Kidney glomerular epithelial cell (primary cell): ENCODE results near the gene ARSA.

Experiments
- DNase-seq: peaks from one replicate; lab custom pipeline; 2025; lab: John Stamatoyannopoulos, UW

The ARSA gene

DNA sequence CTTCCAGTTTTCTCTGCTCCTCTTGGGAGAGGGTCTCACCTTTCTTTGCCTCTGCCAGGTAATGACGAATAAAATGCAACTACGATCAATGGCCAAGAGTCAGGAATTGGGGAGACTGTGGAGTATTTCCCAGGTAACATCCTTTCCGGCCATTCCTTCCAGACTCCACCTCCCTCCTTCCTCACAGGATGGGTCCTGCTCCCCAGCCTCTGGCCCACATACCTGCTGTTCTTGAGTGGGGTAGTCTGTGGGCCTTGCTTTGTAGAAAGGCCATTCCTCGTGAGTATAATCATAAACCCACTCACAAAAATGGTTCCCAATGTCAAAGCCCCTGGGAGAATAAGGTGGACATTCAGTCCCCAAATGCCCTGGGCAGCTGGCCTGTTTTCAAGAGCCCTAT is 48.2 kb downstream of the ARSA start:
- DNase-seq, result no peak

- DNase-seq, result no peak
Observed at GRCh38 chr22:50578776-50579310, 49.1 kb downstream of the ARSA start.

- DNase-seq, result no peak
Observed at GRCh38 chr22:50577987-50578775, 49.8 kb downstream of the ARSA start, which contains the start of gene CPT1B. CPT1B (minus strand) TSS chr22:50578427; CDS start chr22:50577915, 512 bp downstream.

GRCh38 chr22:50577697-50577986 is 50.3 kb downstream of the ARSA start:
- no peak for DNase-seq

DNA sequence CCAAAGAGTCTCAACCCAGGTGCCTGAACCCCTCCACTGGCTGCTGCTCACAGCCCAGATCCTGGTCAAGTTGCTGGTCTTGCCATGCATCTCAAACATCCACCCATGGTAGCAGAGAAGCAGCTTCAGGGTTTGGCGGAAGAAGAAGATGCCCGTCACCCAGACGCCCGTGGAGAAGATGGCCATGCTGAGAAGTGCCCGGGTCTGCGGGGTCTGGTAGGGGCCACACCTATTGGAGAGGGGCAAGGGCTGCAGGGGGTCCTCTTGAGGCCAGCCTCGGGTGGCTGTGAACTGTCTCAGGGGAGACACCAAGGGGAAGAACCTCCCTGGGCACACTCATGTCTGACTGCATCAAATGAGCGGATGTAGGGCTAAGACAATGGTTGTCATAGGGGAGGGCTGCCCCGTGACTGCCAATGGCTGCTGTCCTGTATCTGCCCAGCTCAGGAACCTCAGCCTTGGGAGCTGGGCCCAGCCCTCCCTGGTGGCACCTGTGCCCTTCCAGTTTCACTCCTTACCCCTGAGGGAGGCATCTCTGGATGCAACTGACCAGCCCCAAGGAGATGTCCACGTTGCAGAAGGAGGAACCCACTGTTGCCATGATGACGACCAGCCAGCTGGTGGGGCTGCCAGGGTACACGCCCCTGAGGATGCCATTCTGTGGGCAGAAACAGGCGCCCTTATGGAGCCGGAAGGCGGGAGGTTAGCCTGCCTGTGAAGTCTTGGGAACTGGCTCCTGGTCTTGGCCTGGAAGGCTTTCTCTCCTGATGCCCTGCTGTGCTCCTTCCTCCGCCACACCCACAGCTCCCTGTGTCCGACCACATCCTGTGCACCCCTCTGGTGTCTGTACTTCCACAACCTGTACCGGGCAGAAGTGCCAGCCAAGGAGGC is 50.9 kb downstream of the ARSA start:
- no peak for DNase-seq

GRCh38 chr22:50576070-50576469 is 51.9 kb downstream of the ARSA start:
- peak; percentile 70 for DNase-seq

DNA sequence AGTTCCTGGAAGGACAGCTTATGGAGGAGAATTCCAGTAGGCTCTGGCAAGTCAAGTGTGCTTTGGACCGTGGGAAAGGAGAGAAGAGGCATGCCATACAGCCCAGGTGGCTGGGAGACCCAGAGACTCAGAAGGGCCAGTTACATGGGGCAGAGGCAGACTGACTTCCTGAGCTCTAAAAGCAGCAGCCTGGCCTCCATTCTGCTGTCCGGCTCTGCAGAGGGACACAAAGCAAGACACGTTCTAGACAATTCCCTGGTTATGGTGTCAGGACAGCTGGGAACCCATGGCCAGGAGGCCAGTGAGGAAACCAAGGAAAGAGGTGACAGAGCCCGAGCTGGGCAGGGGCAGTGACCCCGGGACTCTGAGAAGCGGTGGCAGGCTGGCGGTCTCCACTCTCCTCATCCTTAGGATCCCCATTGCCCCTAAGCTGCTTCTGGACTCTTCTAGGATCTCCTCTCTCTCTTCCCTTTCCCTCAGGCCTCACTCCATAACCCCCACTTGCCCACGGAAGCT is 52.5 kb downstream of the ARSA start:
- DNase-seq, result no peak
